Panc1 (cell line): ENCODE data around the gene CAPN7. TPM values are rescaled to one million over a fixed set of nuclear protein-coding genes. Genes with fewer than 3 reads are reported as not detected.

Experiments
- ATAC-seq: fragments of 200-7000 bp; cut with Tn5 transposase; 2 replicates; pipeline ENCODE4 v1.9.1; 2020; ENCODE audit warnings: mild to moderate bottlenecking, moderate library complexity
- BruUV-seq: library from RNA; stranded (reverse); fragments of 400-500 nt; replicated peaks from 2 replicates; lab custom pipeline; 2021; lab: Mats Ljungman, UMichigan
- CTCF ChIA-PET: fragments of 300-600 bp; sonication (Branson Sonifier 250); formaldehyde crosslinking; loops from one replicate; lab custom pipeline; 2022; ENCODE audit warnings: antibody characterized with exemption; lab: Charles Lee
- POLR2A ChIA-PET: fragments of 300-600 bp; sonication (Branson Sonifier 250); formaldehyde crosslinking; loops from one replicate; lab custom pipeline; 2022; ENCODE audit warnings: antibody characterized with exemption; lab: Charles Lee
- DNase-seq: peaks from one replicate; pipeline ENCODE4 v3.0.0-alpha.2; 2010; ENCODE audit warnings: low read depth, low spot score
- H3K27ac ChIP-seq: 2 replicates; pipeline ENCODE4 v1.5.1; 2011; ENCODE audit warnings: mild to moderate bottlenecking, low read length, inconsistent platforms
- H3K27me3 ChIP-seq: fragments of 200-500 bp; sonication (Bioruptor generic); 2 replicates; pipeline ENCODE4 v1.6.0; 2014; ENCODE audit warnings: low read length, inconsistent platforms; ENCODE audit not compliant: control insufficient read depth, insufficient read depth
- H3K36me3 ChIP-seq: fragments of 200-500 bp; sonication (Bioruptor generic); 2 replicates; pipeline ENCODE4 v1.5.1; 2014; ENCODE audit warnings: inconsistent platforms, mild to moderate bottlenecking, low read length, moderate library complexity; ENCODE audit not compliant: control insufficient read depth, insufficient read depth
- H3K4me1 ChIP-seq: 2 replicates; pipeline ENCODE4 v1.5.1; 2011; ENCODE audit warnings: inconsistent platforms, mild to moderate bottlenecking, low read length, moderate library complexity; ENCODE audit not compliant: control insufficient read depth, insufficient read depth
- H3K4me3 ChIP-seq, 2 experiments: 2 replicates each; pipeline ENCODE4 v1.5.1; 2011 to 2012; ENCODE audit warnings: low read depth in 2 of 2, low read length in 2 of 2, mild to moderate bottlenecking in 2 of 2, inconsistent platforms in 1 of 2, moderate library complexity in 1 of 2
- H3K9me3 ChIP-seq: fragments of 200-500 bp; sonication (Bioruptor generic); 2 replicates; pipeline ENCODE4 v1.5.1; 2014; ENCODE audit warnings: low read depth, mild to moderate bottlenecking, inconsistent platforms, low read length, moderate library complexity; ENCODE audit not compliant: control insufficient read depth, insufficient read depth
- POLR2AphosphoS5 ChIP-seq: IDR thresholded peaks from 2 replicates; pipeline ENCODE4 v1.6.1; 2012; ENCODE audit warnings: mild to moderate bottlenecking, low read depth, low read length, moderate library complexity
- SIN3A ChIP-seq: IDR thresholded peaks from 2 replicates; pipeline ENCODE4 v1.6.1; 2012; ENCODE audit warnings: low read depth, mild to moderate bottlenecking, low read length, moderate library complexity, borderline replicate concordance; ENCODE audit not compliant: insufficient read depth
- TCF7L2 ChIP-seq: IDR thresholded peaks from 2 replicates; pipeline ENCODE4 v1.6.1; 2011; ENCODE audit warnings: mild to moderate bottlenecking, low read depth, low read length, inconsistent platforms
- in situ Hi-C: cut with HindIII; loops from 2 replicates; pipeline ENCODE4 v1.10.0; 2016; ENCODE audit warnings: low sequenced_read_pairs, low pct_unique_long_range_greater_than_20kb
- intact Hi-C: fragments of 100-400 bp; cut with micrococcal nuclease; formaldehyde crosslinking; loops from one replicate; pipeline ENCODE4 v1.10.0; 2022; ENCODE audit not compliant: unreplicated experiment
- total RNA-seq: library from RNA; stranded (reverse); gene quantifications from one replicate; pipeline ENCODE4 v1.2.1, GENCODE V29; 2021; ENCODE audit not compliant: unreplicated experiment
- TF ChIP-seq, protein P1 (sequence below): fragments of 450-650 bp; IDR thresholded peaks from 2 replicates; pipeline ENCODE4 v1.5.1; 2017; ENCODE audit warnings: mild to moderate bottlenecking
- TF ChIP-seq, protein P2 (sequence below), 2 experiments: IDR thresholded peaks; 2 replicates each; pipeline ENCODE4 v1.6.1; 2011 to 2012; ENCODE audit warnings: low read depth in 2 of 2, control low read depth in 1 of 2, low read length in 1 of 2, mild to moderate bottlenecking in 1 of 2, moderate library complexity in 1 of 2; ENCODE audit not compliant: insufficient read depth in 1 of 2

Gene CAPN7
- total RNA-seq, 1 experiment from 2014 or later, result 26.5 TPM

DNA sequence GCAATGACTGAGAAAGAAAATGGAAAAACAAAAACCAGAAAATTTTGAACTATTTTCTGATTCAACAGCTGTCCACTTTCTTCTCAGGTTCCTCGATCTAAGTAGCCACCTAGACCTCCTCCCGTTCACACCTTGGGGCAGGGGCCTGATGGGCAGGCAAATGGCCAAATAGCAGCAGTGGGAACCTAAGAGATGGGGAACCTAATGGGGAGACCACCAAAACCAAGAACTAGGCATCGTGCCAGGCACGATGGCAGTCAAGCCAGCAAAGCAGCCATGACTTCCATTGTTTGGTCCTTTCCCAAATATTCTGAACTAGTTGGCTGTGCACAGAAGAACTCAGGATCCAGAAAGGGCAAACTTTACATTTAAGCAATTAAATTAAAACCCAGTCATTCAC, 57.1 kb downstream of the CAPN7 start:
- DNase-seq, result no peak
- no peak overlapping the region for H3K4me3 ChIP-seq
- ChIA-PET POLR2A (interaction anchor here (0.6 kb wide), 1 partner anchor 73 kb away, joined by 3 read pairs; no protein-coding TSS in a partner anchor), CTCF (no interaction called here)
- BruUV-seq, result no TSS peak
- H3K36me3 ChIP-seq, result no peaks in the 10 kb centered on the region
- no peak for TF ChIP-seq POLR2AphosphoS5
- TF ChIP-seq, protein P1, sequence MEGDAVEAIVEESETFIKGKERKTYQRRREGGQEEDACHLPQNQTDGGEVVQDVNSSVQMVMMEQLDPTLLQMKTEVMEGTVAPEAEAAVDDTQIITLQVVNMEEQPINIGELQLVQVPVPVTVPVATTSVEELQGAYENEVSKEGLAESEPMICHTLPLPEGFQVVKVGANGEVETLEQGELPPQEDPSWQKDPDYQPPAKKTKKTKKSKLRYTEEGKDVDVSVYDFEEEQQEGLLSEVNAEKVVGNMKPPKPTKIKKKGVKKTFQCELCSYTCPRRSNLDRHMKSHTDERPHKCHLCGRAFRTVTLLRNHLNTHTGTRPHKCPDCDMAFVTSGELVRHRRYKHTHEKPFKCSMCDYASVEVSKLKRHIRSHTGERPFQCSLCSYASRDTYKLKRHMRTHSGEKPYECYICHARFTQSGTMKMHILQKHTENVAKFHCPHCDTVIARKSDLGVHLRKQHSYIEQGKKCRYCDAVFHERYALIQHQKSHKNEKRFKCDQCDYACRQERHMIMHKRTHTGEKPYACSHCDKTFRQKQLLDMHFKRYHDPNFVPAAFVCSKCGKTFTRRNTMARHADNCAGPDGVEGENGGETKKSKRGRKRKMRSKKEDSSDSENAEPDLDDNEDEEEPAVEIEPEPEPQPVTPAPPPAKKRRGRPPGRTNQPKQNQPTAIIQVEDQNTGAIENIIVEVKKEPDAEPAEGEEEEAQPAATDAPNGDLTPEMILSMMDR, result no peak
- peaks cover 1% of the 10 kb centered on the region for H3K4me1 ChIP-seq
- ATAC-seq, result no peak
- H3K27me3 ChIP-seq, result no peaks in the 10 kb centered on the region
- intact Hi-C loops (no loop called here), in situ Hi-C loops (no loop called here)
- H3K27ac ChIP-seq, result no peak overlapping the region
- no peaks in the 10 kb centered on the region for H3K9me3 ChIP-seq

DNA sequence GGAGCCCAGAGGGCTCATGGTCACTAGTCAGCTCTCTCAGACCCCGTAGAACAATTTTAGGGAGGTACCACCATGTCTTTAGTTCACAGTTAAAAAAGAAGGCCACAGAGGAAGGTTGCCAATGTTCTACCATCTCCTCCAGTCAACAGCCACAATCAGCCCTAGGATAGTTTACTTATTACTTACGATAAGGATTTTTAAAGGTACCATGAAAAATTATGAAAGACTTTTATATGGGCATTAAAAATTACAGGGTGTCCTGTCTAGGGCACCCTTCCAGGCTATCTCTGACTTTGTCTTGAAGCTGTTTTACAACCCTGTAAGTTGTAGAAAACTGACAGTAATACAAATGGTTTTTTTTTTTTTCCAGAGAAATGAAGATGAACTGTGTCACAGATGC, 57.9 kb downstream of the CAPN7 start:
- intact Hi-C loops, result no loop called here
- POLR2A ChIA-PET, result no interaction called here

More for the DNA sequence above, 57.9 kb downstream of the CAPN7 start:
- Histone ChIP-seq H3K36me3 (no peaks in the 10 kb centered on the region), H3K27me3 (no peaks in the 10 kb centered on the region), H3K9me3 (no peaks in the 10 kb centered on the region), H3K4me3 (no peak overlapping the region), H3K27ac (no peak overlapping the region), H3K4me1 (peaks cover 5% of the 10 kb centered on the region)
- TF ChIP-seq POLR2AphosphoS5 (no peak), SIN3A (no peak), TCF7L2 (no peak)
- TF ChIP-seq, protein P2, sequence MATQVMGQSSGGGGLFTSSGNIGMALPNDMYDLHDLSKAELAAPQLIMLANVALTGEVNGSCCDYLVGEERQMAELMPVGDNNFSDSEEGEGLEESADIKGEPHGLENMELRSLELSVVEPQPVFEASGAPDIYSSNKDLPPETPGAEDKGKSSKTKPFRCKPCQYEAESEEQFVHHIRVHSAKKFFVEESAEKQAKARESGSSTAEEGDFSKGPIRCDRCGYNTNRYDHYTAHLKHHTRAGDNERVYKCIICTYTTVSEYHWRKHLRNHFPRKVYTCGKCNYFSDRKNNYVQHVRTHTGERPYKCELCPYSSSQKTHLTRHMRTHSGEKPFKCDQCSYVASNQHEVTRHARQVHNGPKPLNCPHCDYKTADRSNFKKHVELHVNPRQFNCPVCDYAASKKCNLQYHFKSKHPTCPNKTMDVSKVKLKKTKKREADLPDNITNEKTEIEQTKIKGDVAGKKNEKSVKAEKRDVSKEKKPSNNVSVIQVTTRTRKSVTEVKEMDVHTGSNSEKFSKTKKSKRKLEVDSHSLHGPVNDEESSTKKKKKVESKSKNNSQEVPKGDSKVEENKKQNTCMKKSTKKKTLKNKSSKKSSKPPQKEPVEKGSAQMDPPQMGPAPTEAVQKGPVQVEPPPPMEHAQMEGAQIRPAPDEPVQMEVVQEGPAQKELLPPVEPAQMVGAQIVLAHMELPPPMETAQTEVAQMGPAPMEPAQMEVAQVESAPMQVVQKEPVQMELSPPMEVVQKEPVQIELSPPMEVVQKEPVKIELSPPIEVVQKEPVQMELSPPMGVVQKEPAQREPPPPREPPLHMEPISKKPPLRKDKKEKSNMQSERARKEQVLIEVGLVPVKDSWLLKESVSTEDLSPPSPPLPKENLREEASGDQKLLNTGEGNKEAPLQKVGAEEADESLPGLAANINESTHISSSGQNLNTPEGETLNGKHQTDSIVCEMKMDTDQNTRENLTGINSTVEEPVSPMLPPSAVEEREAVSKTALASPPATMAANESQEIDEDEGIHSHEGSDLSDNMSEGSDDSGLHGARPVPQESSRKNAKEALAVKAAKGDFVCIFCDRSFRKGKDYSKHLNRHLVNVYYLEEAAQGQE (IDR thresholded peaks at IDR 0.05; ENCODE audit: insufficient read depth in 1 of 2, low read depth in 2 of 2, low read length in 1 of 2), result no peak
- TF ChIP-seq, protein P1, result no peak
- no TSS peak for BruUV-seq
- DNase-seq (no peak), ATAC-seq (no peak)
- in situ Hi-C loops, result no loop called here
- CTCF ChIA-PET, result no interaction called here
